Astrocyte of the spinal cord (primary cell): ENCODE data around the gene ELAC1.

ENCODE experiments used
- DNase-seq: peaks from one replicate; pipeline ENCODE4 v3.0.0; 2011; ENCODE audit warnings: low read depth, low spot score
- H3K4me3 ChIP-seq: 2 replicates; pipeline ENCODE4 v1.5.1; 2011; ENCODE audit warnings: low read depth, mild to moderate bottlenecking, low read length, moderate library complexity
- in situ Hi-C: cut with HindIII; loops from 2 replicates; pipeline ENCODE4 v1.10.0; 2017; ENCODE audit warnings: low sequenced_read_pairs
- TF ChIP-seq, protein P1 (sequence below): IDR thresholded peaks from 2 replicates; pipeline ENCODE4 v1.5.1; 2012; ENCODE audit warnings: low read depth, mild to moderate bottlenecking, low read length, inconsistent platforms

The ELAC1 gene, protein sequence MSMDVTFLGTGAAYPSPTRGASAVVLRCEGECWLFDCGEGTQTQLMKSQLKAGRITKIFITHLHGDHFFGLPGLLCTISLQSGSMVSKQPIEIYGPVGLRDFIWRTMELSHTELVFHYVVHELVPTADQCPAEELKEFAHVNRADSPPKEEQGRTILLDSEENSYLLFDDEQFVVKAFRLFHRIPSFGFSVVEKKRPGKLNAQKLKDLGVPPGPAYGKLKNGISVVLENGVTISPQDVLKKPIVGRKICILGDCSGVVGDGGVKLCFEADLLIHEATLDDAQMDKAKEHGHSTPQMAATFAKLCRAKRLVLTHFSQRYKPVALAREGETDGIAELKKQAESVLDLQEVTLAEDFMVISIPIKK

GRCh38 chr18:50967714-50968661 is at the start of gene ELAC1:
Gene ELAC1, plus strand, starts transcription at chr18:50968040. Its CDS starts 6,365 bp downstream, at chr18:50974405.
- TF ChIP-seq, protein P1, sequence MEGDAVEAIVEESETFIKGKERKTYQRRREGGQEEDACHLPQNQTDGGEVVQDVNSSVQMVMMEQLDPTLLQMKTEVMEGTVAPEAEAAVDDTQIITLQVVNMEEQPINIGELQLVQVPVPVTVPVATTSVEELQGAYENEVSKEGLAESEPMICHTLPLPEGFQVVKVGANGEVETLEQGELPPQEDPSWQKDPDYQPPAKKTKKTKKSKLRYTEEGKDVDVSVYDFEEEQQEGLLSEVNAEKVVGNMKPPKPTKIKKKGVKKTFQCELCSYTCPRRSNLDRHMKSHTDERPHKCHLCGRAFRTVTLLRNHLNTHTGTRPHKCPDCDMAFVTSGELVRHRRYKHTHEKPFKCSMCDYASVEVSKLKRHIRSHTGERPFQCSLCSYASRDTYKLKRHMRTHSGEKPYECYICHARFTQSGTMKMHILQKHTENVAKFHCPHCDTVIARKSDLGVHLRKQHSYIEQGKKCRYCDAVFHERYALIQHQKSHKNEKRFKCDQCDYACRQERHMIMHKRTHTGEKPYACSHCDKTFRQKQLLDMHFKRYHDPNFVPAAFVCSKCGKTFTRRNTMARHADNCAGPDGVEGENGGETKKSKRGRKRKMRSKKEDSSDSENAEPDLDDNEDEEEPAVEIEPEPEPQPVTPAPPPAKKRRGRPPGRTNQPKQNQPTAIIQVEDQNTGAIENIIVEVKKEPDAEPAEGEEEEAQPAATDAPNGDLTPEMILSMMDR, result no peak
- in situ Hi-C loops, result no loop called here

DNA sequence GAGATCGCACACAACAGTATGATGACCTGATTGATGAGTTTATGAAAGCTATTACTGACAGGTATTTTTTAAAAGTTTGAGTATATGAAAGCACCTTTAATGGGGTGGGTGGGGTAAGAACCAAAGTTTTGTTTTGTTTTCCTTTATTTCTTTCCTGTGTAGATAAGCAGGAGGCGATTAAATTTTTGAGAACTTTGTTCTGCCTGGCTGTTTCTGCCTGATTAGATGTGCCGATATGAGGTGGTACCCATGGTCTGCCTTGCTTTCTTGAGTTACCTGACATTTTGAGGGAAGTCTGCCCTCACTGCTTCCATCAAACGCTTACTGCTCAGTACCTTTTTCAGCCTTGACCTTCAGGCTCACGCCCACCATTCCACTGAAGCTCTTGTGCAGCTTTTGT is 49.7 kb upstream of the ELAC1 start:
- DNase-seq, result no peak
- TF ChIP-seq, protein P1, result no peak
- in situ Hi-C loops, result no loop called here
- H3K4me3 ChIP-seq, result no peak overlapping the region

More at GRCh38 chr18:50967714-50968661, at the start of gene ELAC1:
- peak within 1 kb of the TSS; percentile 84 for H3K4me3 ChIP-seq
- peak; percentile 78 for DNase-seq

- DNase-seq, result peak; percentile 10
- in situ Hi-C loops, result no loop called here
- H3K4me3 ChIP-seq, result no peak overlapping the region
- TF ChIP-seq, protein P1, result no peak
Observed at GRCh38 chr18:50924372-50924771, 43.5 kb upstream of the ELAC1 start.

DNA sequence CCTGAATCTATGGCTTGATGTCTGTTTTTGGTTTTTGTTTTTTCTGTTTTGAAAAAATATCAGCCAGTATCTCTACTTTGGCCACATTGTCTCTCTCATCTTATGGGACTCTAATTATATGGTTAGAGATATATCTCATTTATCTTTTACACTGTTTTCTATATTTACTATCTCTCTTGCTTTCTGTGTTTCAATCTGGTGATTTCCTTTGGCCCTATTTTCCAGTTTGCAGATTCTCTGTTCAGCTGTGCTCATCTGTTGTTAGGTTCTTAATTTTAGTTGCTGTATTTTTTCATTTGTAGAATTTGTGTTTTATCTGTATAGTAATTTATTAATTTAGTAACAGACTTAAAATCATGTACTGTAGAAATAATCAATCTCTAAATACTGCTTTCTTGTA is 41.3 kb upstream of the ELAC1 start:
- H3K4me3 ChIP-seq, result no peak overlapping the region
- in situ Hi-C loops, result no loop called here
- TF ChIP-seq, protein P1, result no peak
- no peak for DNase-seq

DNA sequence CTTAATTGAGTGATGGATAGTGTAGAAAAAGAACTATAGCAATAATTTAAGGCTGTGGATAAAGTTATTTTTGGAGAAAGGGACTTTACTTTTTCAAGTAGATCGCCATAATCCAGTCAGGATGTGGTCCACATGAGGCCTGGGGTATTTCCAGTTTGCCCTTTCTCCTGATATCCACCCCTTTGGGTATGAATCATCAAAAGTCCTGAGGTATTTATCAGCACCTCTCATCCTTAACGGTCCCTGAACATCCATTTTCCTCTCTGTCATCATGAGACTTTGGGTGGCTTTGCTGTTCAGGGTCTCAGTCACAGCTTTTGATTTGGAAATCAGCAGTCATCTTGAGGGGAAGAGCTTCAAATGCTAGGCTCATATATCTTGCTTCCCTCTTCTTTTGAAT is 39.3 kb upstream of the ELAC1 start:
- TF ChIP-seq, protein P1, result no peak
- H3K4me3 ChIP-seq, result no peak overlapping the region
- in situ Hi-C loops, result no loop called here
- no peak for DNase-seq

DNA sequence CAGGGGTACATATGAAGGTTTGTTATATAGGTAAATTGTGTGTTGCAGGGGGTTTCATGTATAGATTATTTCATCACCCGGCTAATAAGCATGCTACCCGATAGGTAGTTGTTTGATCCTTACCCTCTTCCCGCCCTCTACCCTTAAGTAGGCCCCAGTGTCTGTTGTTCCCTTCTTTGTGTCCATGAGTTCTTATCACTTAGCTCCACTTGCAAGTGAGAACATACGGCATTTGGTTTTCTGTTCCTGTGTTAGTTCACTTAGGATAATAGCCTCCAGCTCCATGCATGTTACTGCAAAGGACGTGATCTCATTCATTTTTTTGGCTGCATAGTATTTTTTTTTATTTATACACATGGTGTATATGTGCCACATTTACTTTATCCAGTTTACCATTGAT is 34.2 kb upstream of the ELAC1 start:
- in situ Hi-C loops, result no loop called here
- H3K4me3 ChIP-seq, result no peak overlapping the region
- TF ChIP-seq, protein P1, result no peak
- DNase-seq, result no peak
